Measurements from ENCODE around the gene FRRS1L.

FRRS1L gene

GRCh38 chr9:109115931-109116526 is 51.0 kb downstream of the FRRS1L start:
- H3K4me1 ChIP-seq (ENCODE audit: control insufficient read depth, insufficient read depth, low read length): peaks cover 38% of the 10 kb centered on the region
- no peaks in the 10 kb centered on the region for H3K36me3 ChIP-seq (ENCODE audit: control insufficient read depth, insufficient read depth, low read length)
- no peaks in the 10 kb centered on the region for H3K27me3 ChIP-seq (ENCODE audit: control insufficient read depth, insufficient read depth, low read length)
- no peak overlapping the region for H3K9ac ChIP-seq (ENCODE audit: low read length)
- H3K9me3 ChIP-seq (ENCODE audit: control insufficient read depth, insufficient read depth, low read depth, low read length): no peaks in the 10 kb centered on the region
- H3K27ac ChIP-seq (ENCODE audit: low read depth, low read length): no peak overlapping the region
- H3K4me3 ChIP-seq (ENCODE audit: low read depth, low read length): no peak overlapping the region

GRCh38 chr9:109114670-109115069 is 52.4 kb downstream of the FRRS1L start:
- no peak overlapping the region for H3K27ac ChIP-seq (ENCODE audit: low read depth, low read length)
- no peaks in the 10 kb centered on the region for H3K36me3 ChIP-seq (ENCODE audit: control insufficient read depth, insufficient read depth, low read length)
- no peak overlapping the region for H3K9ac ChIP-seq (ENCODE audit: low read length)
- no peaks in the 10 kb centered on the region for H3K27me3 ChIP-seq (ENCODE audit: control insufficient read depth, insufficient read depth, low read length)
- H3K4me1 ChIP-seq (ENCODE audit: control insufficient read depth, insufficient read depth, low read length): peaks cover 37% of the 10 kb centered on the region
- no peak overlapping the region for H3K4me3 ChIP-seq (ENCODE audit: low read depth, low read length)
- no peaks in the 10 kb centered on the region for H3K9me3 ChIP-seq (ENCODE audit: control insufficient read depth, insufficient read depth, low read depth, low read length)

GRCh38 chr9:109113892-109114609 is 53.0 kb downstream of the FRRS1L start:
- Histone ChIP-seq H3K4me1 (ENCODE audit: control insufficient read depth, insufficient read depth, low read length) (peaks cover 40% of the 10 kb centered on the region), H3K9ac (ENCODE audit: low read length) (no peak overlapping the region), H3K4me3 (ENCODE audit: low read depth, low read length) (no peak overlapping the region), H3K27ac (ENCODE audit: low read depth, low read length) (no peak overlapping the region), H3K36me3 (ENCODE audit: control insufficient read depth, insufficient read depth, low read length) (no peaks in the 10 kb centered on the region), H3K27me3 (ENCODE audit: control insufficient read depth, insufficient read depth, low read length) (no peaks in the 10 kb centered on the region), H3K9me3 (ENCODE audit: control insufficient read depth, insufficient read depth, low read depth, low read length) (no peaks in the 10 kb centered on the region)

- no peaks in the 10 kb centered on the region for H3K27me3 ChIP-seq (ENCODE audit: control insufficient read depth, insufficient read depth, low read length)
- H3K36me3 ChIP-seq (ENCODE audit: control insufficient read depth, insufficient read depth, low read length): no peaks in the 10 kb centered on the region
- H3K4me3 ChIP-seq (ENCODE audit: low read depth, low read length): no peak overlapping the region
- H3K4me1 ChIP-seq (ENCODE audit: control insufficient read depth, insufficient read depth, low read length): peaks cover 44% of the 10 kb centered on the region
- no peak overlapping the region for H3K27ac ChIP-seq (ENCODE audit: low read depth, low read length)
- no peak overlapping the region for H3K9ac ChIP-seq (ENCODE audit: low read length)
- H3K9me3 ChIP-seq (ENCODE audit: control insufficient read depth, insufficient read depth, low read depth, low read length): no peaks in the 10 kb centered on the region
Measured at GRCh38 chr9:109113254-109113653, 53.8 kb downstream of the FRRS1L start.

DNA sequence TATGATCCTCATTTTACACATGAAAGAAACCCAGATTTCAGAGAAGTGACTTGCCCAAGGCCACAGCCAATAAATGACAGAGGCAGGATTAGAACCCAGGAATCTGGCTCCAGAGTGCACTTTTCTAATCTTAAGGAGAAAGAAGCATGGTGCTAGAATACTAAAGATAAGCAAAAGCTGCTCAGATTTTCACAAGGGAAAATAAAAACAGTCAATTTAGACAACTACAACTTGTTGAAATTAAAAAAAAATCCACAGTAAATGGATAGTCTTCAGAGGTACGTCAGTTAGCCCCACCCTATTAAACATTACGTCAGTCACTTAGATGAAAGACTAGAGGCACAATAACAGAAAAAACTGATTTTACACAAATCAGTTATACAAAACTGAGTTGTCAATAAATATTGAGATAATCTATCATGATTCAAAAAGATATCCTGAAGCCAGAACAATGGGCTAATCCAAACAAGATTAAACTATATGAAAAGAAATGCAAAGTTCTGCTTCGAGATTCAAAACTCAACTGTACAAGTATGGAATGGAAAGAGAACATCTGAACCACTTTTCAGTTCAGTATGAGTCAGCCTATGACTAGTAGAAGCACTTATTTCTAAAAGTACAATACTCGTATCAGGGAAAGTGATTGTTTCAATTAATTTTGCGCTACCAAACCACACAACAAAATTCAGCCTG is 56.6 kb downstream of the FRRS1L start:
- Histone ChIP-seq H3K4me3 (ENCODE audit: low read depth, low read length) (no peak overlapping the region), H3K36me3 (ENCODE audit: control insufficient read depth, insufficient read depth, low read length) (peaks cover 5% of the 10 kb centered on the region), H3K9ac (ENCODE audit: low read length) (no peak overlapping the region), H3K27ac (ENCODE audit: low read depth, low read length) (peak overlapping the region; percentile 18; the same call in 1 of the 2 replicates), H3K9me3 (ENCODE audit: control insufficient read depth, insufficient read depth, low read depth, low read length) (no peaks in the 10 kb centered on the region), H3K4me1 (ENCODE audit: control insufficient read depth, insufficient read depth, low read length) (peaks cover 30% of the 10 kb centered on the region), H3K27me3 (ENCODE audit: control insufficient read depth, insufficient read depth, low read length) (no peaks in the 10 kb centered on the region)

DNA sequence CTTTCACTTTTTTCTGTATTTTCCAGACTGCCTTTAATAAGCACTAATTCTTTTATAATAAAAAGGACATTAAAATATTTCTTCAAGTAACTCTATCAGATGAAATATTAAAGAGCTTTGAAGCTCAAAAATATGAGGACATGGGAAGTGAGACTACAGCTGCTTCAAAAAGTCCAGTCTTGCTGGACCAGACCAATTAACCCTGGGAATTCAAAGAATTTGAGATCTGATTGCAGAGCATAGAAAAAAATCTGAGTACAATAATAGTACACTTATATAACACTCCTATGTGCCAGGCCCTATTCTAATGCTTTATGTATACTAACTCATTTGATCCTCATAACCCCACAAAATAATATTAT is 57.1 kb downstream of the FRRS1L start:
- Histone ChIP-seq H3K4me3 (ENCODE audit: low read depth, low read length) (no peak overlapping the region), H3K4me1 (ENCODE audit: control insufficient read depth, insufficient read depth, low read length) (peaks cover 30% of the 10 kb centered on the region), H3K36me3 (ENCODE audit: control insufficient read depth, insufficient read depth, low read length) (peaks cover 10% of the 10 kb centered on the region), H3K27ac (ENCODE audit: low read depth, low read length) (no peak overlapping the region), H3K9me3 (ENCODE audit: control insufficient read depth, insufficient read depth, low read depth, low read length) (no peaks in the 10 kb centered on the region), H3K27me3 (ENCODE audit: control insufficient read depth, insufficient read depth, low read length) (no peaks in the 10 kb centered on the region), H3K9ac (ENCODE audit: low read length) (no peak overlapping the region)

DNA sequence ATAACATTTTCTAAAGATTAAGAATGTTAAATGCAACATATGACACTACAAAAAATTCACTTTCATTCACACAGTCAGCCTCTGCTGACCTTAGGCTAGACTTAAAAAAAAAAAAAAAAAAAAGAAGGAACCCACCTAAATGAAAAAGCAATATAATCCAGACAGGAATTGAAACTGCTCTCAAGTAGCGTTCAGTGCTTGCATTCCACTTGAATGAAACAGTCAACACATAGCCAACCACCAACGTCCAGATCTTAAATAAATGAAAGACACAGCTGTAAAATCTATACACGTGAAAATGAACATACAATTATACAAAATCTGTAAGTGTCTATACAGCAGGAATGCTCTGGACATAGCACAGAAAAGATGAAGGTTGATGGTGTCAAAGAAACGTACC is 58.7 kb downstream of the FRRS1L start:
- no peak overlapping the region for H3K27ac ChIP-seq (ENCODE audit: low read depth, low read length)
- H3K9ac ChIP-seq (ENCODE audit: low read length): no peak overlapping the region
- H3K4me3 ChIP-seq (ENCODE audit: low read depth, low read length): no peak overlapping the region
- peaks cover 19% of the 10 kb centered on the region for H3K36me3 ChIP-seq (ENCODE audit: control insufficient read depth, insufficient read depth, low read length)
- peaks cover 22% of the 10 kb centered on the region for H3K4me1 ChIP-seq (ENCODE audit: control insufficient read depth, insufficient read depth, low read length)
- no peaks in the 10 kb centered on the region for H3K9me3 ChIP-seq (ENCODE audit: control insufficient read depth, insufficient read depth, low read depth, low read length)
- no peaks in the 10 kb centered on the region for H3K27me3 ChIP-seq (ENCODE audit: control insufficient read depth, insufficient read depth, low read length)

DNA sequence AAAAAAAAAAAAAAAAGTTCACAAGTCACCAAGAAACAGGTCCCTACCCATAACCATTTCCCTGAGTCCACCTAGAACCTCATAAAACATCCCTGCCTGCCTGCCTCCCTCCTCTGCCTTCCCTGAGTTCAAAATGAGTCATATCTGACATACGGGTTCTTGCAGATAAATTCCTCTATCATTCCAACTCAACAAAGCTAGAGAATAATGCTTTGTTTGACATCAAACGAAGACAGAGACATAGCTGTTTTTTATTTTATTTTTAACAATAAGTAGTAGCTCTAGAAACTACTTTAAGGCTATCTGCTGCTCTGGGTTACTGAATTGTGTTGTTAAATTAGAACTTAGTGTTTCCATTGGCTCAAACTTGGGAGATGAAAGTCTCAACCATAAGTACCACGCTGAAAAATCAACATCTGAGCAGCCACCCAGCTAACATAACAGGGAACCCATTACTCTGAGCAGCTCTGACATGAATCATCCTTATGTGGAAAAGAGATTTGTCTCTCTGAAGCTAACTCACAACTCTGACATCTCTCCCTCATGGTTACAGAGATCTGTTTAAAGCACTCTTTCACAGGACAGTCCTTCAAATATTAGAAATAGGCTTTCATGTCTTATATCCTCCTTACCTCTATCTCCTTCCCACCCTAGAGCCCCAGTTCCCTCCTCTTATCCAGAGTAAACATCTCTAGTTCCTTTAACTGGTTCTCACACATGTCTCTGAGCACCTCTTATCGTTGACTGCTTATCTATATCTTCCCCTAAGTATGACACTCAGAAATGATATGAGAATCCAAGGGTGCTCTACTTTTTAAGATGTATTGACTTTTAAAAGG is 59.4 kb downstream of the FRRS1L start:
- no peak overlapping the region for H3K27ac ChIP-seq (ENCODE audit: low read depth, low read length)
- H3K9me3 ChIP-seq (ENCODE audit: control insufficient read depth, insufficient read depth, low read depth, low read length): no peaks in the 10 kb centered on the region
- no peak overlapping the region for H3K4me3 ChIP-seq (ENCODE audit: low read depth, low read length)
- no peaks in the 10 kb centered on the region for H3K27me3 ChIP-seq (ENCODE audit: control insufficient read depth, insufficient read depth, low read length)
- peaks cover 22% of the 10 kb centered on the region for H3K4me1 ChIP-seq (ENCODE audit: control insufficient read depth, insufficient read depth, low read length)
- H3K9ac ChIP-seq (ENCODE audit: low read length): no peak overlapping the region
- H3K36me3 ChIP-seq (ENCODE audit: control insufficient read depth, insufficient read depth, low read length): peaks cover 25% of the 10 kb centered on the region

DNA sequence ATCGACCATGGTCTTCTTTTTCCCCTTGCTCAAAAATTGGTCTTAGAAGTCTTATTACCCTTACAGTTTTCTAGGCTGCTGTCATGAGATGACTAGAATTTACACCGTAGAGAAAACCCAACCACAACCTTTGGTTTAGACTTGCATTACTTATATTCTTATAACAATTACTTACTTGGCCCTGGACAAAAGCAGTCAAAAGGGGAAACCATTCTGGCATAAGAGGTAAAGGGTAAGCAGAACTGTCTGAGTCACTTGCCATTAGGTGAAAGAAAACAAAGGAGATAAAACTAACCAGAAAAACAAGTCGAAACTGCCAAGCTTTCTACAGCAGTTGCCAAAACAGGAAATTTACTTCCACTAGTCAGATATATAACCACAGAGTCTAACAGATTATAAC is 65.2 kb downstream of the FRRS1L start:
- Histone ChIP-seq H3K36me3 (ENCODE audit: control insufficient read depth, insufficient read depth, low read length) (peaks cover 31% of the 10 kb centered on the region), H3K4me1 (ENCODE audit: control insufficient read depth, insufficient read depth, low read length) (peaks cover 23% of the 10 kb centered on the region), H3K27me3 (ENCODE audit: control insufficient read depth, insufficient read depth, low read length) (no peaks in the 10 kb centered on the region), H3K9me3 (ENCODE audit: control insufficient read depth, insufficient read depth, low read depth, low read length) (no peaks in the 10 kb centered on the region), H3K27ac (ENCODE audit: low read depth, low read length) (no peak overlapping the region), H3K4me3 (ENCODE audit: low read depth, low read length) (no peak overlapping the region), H3K9ac (ENCODE audit: low read length) (no peak overlapping the region)

- Histone ChIP-seq H3K27me3 (ENCODE audit: control insufficient read depth, insufficient read depth, low read length) (no peaks in the 10 kb centered on the region), H3K4me3 (ENCODE audit: low read depth, low read length) (no peak overlapping the region), H3K9ac (ENCODE audit: low read length) (no peak overlapping the region), H3K4me1 (ENCODE audit: control insufficient read depth, insufficient read depth, low read length) (peaks cover 23% of the 10 kb centered on the region), H3K36me3 (ENCODE audit: control insufficient read depth, insufficient read depth, low read length) (peaks cover 31% of the 10 kb centered on the region), H3K27ac (ENCODE audit: low read depth, low read length) (no peak overlapping the region), H3K9me3 (ENCODE audit: control insufficient read depth, insufficient read depth, low read depth, low read length) (no peaks in the 10 kb centered on the region)
Measured at GRCh38 chr9:109101202-109101595, 65.8 kb downstream of the FRRS1L start.

Measured in HUES6 (cell line).